Cerebellar cortex (tissue), 1 donor: ENCODE data around the gene RGS5.

ENCODE experiments used
- DNase-seq: peaks from one replicate; pipeline ENCODE4 v3.0.0-alpha.2; 2015; ENCODE audit warnings: low spot score

RGS5 gene

DNA sequence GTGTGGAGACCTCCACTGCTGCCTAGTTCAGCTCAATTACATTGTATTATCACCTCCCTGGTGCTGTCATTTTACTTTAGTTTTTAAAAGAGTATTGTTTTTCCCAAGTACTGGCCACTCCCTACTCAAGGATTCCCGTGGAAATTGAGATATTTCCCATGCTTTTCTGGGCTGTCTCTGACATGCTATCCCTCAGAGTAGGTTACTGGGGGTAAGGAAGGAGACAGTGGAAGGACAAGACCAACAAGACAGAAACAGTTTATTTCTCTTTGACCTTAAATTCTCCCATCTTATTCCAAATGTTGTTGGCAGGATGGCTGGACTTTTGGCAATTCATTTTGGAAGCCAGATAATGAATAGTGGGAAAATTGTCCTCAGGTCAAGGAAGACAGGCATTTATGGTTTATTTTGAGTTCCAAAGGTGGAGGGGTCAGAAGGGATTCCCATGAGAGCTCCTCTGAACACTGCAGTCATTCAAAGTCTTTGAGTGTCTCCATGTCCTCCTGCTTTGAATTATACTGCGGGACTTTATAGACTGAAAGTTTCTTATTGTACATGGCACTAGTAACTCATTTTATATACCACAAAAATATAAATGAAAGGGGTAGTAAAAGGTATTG, 20.3 kb downstream of the RGS5 start:
- DNase-seq = no peak

DNA sequence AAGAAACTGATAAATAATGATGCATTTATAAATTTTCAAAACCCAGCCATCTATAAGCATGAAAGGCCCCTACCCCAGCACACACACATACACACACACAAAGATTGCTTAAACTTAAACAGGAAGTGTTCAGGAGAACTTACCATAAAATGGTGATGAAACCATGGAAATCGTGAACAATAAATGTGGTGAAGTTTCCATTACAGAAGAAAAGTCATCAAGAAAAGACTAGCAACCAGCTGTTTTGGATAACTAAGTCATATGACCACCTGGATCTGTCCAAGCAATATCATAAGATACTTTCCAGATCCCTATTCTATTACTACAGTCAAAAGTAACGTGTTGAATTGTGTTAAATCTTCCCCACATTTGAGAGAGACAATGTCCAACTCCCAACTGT, 24.1 kb downstream of the RGS5 start:
- DNase-seq = no peak

DNA sequence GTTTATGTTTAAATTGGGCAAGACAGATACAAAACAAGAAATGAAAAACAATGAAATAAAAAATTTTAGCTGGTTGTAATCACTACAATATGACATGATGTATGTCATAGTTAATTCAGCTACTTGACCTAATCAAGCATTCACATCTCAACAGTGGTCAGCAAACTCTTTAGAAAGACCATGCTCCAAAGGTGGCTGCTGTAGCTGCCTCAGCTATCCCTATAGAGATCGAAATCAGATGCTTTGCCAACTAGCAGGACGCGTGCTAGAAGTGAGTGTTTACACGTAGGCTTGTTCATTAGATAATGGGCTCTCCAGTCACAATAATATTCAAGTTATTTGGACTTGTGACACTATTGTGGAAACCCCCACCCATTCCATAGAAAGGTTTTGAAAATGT, 25.9 kb downstream of the RGS5 start:
- no peak for DNase-seq

DNA sequence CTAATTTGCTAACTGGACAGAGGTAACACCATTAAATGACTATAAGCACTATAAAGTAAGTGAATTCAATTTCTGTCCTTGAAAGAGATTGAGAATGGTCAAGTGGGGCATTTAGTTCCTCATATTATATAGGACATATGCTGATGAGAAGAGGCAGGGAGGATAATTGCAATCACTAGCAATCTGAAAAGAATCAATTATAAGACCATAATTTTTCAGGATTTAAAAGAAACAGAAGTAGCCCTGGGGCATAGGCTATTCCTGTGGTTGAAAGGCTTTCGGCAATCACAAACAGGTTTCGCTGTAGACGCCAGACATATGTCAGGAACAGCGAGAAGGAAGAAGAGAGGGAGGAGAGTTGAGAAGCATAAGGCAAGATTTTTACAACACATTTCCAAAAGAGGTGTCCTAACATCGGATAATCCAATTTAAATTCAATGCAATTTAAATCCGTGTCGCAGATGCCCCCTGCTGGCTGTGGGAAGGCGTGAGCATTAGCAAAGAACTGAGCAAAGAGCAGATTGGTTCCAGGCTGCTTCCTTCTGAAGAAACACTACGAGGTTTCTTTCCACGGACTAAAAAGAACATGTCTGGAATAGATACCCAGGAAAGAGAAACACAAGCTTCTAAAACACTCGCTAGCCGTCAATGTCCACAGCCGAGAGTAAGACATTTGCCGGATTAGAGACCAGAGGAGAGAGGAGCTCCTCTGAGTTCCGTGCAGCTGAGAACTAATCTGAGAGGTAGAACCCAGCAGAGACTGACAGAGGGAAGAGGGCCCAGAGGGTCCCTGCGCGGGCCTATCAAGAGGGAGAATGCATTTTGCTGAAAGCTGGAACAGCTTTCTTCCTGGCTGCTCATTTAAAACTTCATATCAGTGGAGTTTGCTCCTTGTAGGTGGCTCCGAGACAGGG, 27.9 kb downstream of the RGS5 start:
- peak; percentile 40 for DNase-seq

DNA sequence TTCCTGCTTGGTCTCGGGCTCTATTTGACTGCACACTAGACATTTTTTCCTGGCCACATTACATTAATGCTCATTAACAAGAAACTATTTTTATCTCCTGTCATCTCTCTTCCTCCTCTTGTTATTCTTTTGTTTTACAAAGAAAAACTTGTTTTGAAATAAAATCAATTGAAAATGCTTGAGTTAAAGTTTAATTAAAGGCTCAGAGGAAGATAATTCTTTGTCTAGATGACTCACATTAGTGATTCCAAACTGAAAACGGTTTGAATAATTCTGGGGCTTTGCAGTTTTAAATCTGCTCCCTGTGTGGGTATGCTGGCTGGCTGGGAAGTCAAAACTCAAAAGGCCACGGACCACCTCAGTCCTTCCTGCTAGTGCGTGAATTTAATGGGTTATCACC, 29.6 kb downstream of the RGS5 start:
- DNase-seq = no peak

DNA sequence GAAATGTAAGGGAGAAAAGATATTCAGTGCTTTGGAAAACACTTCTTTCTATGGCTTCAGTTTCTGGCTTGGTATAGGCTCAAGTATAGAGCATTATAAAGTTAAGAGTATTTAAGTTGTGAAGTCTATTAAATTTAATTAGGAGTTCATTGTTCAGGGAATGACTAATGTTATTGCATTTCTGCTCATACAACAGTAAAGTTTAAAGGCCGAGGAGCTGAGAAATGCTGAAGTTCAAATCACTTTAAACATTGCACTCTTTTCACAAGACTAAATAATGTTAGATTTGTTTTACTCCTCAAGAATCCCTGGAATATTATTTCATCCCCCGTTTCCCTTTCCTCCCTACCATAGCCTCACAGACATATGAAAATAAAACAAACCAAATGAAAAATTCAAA, 30.1 kb downstream of the RGS5 start:
- no peak for DNase-seq

DNA sequence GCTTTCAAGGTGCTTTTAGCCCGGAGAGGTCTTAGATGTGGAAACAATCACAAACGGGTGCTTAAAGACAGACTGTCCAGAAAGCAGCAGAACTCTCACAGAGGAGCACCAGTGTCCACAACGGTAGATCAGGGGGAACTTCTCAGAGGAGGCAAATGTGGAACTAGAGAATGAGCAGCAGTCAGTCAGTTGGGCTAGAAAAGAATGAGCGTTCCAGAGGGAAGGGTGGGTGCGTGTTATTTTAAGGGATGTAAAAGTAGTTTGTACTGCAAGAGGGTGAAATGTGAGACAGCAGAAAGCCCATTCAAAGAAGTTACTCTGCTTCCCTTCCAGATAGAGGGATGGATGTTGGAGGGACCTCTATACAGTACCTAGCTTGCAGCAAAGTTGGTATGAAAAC, 30.9 kb downstream of the RGS5 start:
- no peak for DNase-seq

DNA sequence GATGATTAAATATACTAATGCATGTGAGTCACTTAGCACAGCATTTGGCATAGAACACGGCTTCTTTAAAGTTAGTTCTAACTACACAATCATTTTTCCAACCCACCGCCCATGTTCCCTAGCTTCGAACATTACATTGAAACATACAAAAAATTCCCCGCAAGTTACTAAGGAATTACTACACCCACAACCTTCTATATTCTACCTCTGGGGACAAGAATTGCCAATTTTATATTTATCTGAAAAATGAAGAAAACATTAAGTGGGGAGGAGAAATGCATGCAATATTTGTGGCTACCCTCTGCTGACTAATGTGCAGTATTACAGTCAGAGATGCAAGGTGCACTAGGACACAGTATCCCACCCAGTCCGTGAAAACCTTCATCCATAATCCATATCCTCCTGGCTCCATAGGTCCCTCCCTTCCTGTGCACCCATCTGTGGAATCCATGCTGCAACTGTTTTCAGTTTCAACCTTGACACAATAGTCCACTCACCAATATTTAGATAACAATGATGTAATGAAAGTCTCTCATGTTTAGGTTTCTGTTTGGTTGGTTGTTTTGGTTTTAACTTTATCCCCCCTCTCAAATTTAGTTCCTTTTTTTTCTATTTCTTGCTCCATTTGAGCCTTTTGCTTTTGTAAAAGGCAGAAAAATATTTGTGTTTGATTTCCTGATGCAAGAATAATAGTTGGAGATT, 31.6 kb downstream of the RGS5 start:
- DNase-seq = no peak

DNA sequence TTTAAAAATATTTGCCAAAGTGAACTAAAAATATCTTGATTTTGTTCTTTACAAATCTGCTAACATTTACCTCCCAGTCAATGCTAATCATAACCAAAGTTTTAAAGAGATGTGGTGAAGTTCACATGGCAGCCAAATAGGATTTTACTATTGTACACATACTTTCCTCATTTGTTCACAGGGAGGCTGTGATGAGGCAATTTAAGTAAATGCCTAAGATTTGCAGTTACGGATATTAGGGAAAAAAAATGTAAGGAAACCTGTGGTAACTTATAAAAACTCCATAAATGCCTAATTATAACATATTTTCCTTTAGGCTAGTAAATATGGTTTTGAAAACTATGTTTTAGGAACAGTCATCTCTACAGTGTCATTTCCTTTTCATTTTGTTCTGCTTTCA, 32.4 kb downstream of the RGS5 start:
- DNase-seq = no peak

DNA sequence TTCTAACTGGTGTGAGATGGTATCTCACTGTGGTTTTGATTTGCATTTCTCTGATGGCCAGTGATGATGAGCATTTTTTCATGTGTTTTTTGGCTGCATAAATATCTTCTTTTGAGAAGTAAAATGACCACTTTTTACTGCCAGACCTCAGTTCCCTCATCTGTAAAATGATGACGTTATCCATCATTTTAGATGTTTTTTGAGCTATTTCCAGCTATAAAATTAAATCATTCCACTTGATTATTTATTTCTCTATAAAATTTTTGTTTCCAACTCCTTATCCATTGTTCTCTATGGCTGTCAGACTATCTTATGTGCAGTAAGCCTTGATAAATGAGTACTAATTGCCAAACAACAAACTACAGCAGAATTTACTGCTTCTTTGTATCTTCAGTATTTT, 33.2 kb downstream of the RGS5 start:
- no peak for DNase-seq

DNA sequence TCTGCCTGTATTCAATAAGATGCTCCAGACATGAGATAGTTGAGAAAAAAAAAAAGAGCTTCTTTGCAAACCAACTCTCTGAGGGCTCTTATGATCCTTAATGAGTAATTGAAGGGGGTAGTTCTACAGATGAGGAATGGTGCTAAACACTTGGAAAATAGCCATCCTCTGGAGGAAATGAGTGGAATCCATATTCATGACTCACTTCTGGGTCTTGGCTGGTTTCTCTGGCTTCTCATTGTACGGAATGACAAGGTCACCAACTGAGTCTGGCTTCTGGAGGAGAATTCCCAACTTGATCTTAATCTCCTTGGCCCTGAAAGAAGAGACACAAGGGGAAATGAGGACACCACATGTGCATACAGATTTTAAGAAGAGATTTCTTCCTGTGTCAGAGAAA, 34.7 kb downstream of the RGS5 start:
- DNase-seq = no peak

DNA sequence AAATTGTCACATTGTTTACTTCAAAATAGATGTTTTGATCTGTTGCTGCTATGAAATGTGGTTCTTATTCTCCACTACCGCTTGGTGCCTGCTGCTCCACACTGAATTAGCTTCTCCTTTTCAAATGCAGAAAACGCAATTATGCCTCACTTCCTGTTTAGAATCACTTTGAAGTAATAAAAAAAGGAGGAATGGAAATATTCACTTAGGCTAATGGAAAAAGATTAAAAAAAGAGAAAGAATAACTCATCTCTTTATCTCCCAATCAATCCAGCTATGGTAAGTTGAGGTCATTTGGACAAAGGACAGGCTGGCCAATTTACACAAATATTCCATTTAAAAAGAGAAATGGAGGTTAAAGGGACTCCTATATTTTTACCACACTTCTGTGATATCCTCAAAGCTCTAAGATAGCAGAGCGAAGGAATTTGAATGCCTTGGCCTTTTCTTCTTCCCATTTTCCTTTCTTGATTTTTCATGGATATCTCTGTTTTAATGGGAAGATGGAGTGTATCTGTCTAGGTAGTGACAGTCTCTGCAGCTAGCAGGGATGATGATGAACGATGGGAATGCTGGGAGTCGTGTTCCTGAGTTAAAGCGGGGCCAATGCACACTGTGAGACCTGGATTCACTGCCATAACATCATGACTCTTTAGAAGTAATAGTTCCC, 35.7 kb downstream of the RGS5 start:
- DNase-seq = no peak

DNA sequence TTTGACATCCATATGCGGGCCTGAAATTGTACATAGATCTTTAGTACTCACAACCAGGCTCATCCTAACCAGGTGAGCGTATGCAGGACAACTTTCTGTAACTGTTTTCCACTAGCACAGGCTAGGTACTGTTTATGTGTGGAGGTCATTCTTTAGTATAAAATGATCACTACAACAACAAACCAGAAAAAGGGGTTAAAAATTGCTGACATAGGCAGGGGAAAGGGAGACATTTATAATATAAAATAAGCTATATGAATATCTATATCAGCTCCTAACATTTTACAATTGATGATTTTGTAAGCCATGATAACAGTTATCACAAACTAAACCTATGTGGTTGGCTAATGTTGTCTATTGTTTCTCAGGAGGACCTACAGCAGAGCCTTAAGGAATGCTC, 37.6 kb downstream of the RGS5 start:
- DNase-seq = no peak

DNA sequence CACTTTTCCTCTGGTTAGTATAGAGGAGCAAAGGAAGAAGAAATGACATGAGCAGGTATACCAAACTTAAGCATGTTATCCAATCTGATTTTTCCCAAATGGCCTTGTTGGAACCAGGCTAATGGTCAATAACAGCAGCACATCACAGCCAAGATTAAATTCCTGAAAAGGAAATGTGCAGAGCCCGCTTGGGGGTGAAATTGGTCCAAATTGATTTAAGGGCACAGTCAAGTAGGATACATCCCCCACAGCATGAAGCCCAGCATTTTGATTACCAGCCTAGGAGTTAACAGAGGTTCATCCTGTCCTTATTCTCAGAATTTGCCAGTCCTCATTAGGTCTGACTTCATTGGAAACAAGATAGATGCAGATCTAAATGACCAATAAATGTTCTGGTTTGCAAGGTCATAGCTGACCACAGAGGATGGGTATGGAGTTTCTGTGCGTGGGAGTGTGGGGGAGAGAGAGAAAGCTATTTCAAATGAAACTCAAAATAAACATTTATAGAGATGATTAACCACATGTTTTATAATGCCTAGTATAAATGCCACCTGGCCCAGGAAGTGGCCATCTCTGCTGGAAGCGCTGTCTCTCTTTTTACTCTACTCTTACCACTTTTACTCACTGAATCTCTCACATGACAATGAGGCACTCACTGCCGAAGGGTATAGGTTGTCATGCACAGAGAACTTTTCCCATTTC, 38.7 kb downstream of the RGS5 start:
- no peak for DNase-seq

DNA sequence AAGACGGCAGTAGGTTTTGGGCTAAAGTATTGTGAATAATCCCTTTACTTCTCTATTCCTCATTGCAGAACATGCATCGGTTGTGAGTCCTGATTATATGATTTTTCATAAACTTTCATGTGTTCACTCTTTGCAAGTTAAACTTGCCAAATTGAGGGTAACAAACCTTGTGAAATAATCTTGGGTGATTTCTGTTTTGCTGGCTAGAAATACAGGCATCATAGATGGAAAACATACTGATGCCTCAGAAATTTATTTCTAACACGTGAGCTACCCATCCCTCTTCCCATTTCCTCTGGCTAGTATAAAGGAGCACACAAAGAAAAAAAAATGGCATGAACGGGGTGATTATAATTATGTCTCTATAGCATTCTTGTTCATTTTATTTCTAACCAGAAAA, 39.6 kb downstream of the RGS5 start:
- no peak for DNase-seq

DNA sequence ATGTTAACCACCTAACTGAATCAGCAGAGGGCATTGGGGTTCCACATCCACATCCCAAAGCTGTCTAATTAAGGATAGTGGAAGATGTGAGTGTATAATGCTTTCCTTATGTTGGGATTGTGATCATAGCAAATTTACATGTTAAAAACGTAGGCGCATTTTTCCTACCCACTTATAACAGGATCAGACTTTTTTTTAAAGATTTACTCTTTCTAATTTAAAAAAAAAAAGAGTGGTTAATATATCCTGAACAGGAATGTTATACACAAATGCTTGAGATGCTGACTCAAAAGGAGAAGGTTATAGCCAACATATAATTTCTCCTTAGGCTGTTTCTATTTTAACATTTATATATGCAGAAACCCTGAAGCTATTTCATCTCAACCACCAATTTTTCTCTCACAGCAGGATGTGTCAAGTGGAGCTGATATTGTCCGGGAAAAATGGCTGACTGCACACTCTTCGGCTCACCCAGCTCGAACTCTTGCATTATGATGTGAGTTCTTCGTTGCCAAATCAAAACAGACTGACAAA, 40.3 kb downstream of the RGS5 start:
- no peak for DNase-seq

DNA sequence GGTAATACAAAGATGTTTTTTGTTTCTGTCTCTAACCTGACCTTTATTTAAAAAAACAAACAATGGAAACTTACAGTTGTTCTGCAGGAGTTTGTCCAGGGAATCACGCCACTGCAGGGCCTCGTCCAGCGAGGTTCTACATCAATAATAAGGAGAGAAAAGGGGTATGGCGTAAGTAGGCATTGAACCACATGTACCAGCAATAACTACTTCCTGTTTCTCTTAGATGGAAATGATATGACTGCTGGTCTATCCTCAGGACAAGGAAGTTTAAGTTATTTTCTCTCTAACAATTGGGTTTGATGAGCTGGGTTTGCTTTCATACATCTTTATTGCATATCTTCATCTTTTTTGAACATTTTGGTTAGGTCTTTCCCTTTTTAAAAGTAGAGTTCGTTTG, 40.9 kb downstream of the RGS5 start:
- DNase-seq = no peak

DNA sequence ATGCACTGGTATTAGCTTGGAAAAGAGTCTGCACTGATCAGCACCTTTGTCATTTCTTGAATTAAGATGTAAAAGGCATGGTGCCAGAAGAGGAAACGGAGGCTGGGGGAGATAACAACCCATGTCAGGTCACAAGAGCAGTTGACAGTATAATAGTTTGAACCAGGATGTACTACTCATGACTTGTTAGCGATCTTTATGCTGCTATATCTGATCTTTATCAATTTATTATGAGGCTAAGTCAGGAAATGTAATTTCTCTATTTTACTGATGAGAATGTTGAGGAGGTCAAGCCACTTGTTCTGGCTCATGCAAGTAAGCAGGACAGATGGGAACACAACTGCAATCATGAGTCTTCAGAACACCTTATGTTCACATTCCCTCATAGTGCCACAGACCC, 41.4 kb downstream of the RGS5 start:
- no peak for DNase-seq

DNA sequence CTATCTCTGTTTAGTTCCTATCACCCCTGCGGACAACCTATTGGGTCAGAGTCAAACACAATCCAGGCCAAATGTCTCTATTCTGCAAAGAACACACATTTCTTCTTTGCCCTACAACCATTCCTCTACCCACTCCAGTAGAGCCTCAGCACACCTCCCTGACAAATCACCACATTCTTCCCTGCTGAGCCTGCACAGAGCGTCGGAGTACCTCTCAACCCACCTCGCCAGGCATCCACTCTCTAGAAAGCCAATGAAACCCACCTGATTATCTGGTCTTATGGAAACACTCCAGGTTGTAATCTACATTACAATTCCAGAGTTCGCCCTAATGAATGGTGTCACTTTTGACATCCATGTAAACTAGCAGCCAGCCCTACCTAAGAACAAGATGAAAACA, 47.1 kb downstream of the RGS5 start:
- DNase-seq = no peak

DNA sequence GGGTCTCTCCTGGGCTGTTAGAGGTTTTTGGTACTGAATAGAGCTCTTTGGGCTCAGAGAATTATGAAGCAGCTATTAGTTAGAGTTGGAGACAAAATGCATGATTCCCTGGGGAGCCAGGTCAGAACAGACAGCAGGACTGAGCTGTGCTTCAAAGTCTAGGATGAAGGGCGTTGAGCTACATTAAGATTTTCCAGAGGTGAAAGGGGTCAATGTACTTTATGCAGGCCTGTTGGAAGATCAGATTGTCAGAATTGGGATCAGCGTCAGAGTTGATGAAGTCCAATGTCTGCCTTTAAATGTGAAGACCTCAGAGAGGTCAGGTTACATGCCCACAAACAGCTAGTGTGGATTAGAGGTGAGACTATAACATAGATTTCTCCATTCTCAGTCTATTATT, 53.8 kb downstream of the RGS5 start:
- no peak for DNase-seq

DNA sequence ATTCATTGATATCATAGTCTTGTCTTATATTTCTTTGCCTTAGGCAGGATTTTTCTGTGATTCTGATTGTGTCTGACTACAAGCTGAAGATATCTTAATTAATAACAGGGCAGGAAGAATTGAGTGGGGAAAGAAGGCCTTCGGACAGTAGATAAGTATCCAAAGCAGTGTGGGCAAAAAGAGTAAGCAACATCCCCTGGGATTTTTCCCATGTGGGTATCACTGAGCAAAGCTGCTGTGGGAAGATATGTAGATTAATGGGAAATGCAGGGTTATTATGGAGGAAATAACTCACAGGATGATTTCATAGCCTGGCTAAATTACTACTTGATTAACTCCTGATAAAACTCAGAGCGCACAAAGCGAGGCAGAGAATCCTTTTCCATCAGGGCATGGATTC, 55.7 kb downstream of the RGS5 start:
- DNase-seq = no peak

DNA sequence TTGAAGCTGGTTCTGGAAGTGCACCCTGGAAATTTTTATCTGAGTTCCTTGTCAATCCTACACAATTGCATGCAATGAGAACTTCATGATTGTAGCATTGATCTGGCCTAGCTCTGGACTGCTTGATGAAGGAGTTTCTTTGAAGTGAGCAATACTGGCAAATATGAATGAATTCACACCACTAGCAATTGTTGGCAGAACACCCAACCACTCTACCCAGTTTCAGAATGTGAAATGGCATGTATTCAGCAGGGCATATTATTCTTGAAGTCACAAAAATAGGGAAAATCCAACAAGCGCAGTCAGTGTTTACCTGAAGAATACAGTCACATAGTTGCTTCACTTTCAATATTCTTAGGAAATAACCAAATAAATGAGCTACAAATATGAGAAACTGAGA, 57.3 kb downstream of the RGS5 start:
- DNase-seq = no peak
